ENCODE results near the gene MICAL3.

DNA sequence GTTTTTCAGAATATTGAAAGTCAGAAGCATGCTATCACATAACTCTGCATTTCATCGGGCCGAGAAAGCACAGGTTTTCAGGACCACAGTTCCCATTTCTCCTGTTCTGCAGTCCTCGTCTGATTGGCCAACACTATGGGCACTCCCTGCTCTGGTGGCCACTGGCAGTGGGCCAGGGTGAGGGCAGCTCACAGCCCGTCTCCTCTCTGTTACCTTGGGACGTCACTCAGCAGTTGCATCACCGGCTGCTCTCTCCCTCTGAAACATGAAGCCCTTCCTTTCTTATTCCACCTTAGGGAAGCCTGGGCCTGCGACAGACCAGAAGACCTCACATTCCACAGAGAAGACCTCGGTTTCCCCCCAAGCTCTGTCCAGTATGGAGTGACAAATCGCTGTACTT is 11.4 kb upstream of the MICAL3 start:
- TF ChIP-seq TAF1 (IDR thresholded peaks at IDR 0.05; ENCODE audit: borderline replicate concordance, insufficient read depth, low read length), result no peak
- TF ChIP-seq POLR2AphosphoS5 (IDR thresholded peaks at IDR 0.05; ENCODE audit: low read depth, low read length), result no peak
- no peak for TF ChIP-seq SIN3A (IDR thresholded peaks at IDR 0.05; ENCODE audit: borderline replicate concordance, insufficient read depth, low read length)
- TF ChIP-seq, protein P1, sequence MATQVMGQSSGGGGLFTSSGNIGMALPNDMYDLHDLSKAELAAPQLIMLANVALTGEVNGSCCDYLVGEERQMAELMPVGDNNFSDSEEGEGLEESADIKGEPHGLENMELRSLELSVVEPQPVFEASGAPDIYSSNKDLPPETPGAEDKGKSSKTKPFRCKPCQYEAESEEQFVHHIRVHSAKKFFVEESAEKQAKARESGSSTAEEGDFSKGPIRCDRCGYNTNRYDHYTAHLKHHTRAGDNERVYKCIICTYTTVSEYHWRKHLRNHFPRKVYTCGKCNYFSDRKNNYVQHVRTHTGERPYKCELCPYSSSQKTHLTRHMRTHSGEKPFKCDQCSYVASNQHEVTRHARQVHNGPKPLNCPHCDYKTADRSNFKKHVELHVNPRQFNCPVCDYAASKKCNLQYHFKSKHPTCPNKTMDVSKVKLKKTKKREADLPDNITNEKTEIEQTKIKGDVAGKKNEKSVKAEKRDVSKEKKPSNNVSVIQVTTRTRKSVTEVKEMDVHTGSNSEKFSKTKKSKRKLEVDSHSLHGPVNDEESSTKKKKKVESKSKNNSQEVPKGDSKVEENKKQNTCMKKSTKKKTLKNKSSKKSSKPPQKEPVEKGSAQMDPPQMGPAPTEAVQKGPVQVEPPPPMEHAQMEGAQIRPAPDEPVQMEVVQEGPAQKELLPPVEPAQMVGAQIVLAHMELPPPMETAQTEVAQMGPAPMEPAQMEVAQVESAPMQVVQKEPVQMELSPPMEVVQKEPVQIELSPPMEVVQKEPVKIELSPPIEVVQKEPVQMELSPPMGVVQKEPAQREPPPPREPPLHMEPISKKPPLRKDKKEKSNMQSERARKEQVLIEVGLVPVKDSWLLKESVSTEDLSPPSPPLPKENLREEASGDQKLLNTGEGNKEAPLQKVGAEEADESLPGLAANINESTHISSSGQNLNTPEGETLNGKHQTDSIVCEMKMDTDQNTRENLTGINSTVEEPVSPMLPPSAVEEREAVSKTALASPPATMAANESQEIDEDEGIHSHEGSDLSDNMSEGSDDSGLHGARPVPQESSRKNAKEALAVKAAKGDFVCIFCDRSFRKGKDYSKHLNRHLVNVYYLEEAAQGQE (IDR thresholded peaks at IDR 0.05; ENCODE audit: insufficient read depth in 1 of 2, low read depth in 2 of 2, low read length in 2 of 2), result no peak

All from PFSK-1 (cell line).